ENCODE data around the gene PCDHGA3. TPM values are rescaled to one million over a fixed set of nuclear protein-coding genes. Genes with fewer than 3 reads are reported as not detected.

PCDHGA3 gene
- total RNA-seq, 2 donors from 2014 or later, result 4.3 TPM; not detected in 1

DNA sequence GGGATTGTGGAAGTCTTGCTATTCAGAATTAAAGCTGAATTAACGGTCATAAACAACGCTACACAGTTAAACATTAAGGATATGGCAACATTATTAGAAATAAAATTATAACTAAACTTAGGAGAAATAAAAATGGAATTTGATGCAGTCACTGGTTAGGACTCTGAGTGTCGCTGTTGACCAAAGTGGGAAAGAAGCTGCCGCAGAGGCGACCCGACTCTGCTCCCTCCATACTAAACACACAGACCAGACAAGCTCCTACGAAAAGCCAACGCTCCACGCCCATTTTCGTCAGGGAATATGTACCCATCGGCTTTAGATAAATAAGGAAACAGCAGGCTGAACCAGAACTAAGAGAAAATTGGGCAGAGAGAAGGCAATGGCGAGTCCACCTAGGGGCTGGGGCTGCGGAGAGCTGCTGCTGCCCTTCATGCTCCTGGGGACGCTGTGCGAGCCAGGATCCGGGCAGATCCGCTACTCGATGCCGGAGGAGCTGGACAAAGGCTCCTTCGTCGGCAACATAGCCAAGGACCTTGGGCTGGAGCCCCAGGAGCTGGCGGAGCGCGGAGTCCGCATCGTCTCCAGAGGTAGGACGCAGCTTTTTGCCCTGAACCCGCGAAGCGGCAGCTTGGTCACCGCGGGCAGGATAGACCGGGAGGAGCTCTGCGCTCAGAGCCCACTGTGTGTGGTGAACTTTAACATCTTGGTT, 20.5 kb downstream of the PCDHGA3 start, which contains the start of gene PCDHGA5:
Gene PCDHGA5 (plus strand): TSS at position 211 of the 709 bp plus-strand sequence. CDS start 169 bp downstream, at position 380.
- H3K9me3 ChIP-seq (ENCODE audit: control insufficient read depth, low read length), result peaks cover 47% of the 10 kb centered on the region

DNA sequence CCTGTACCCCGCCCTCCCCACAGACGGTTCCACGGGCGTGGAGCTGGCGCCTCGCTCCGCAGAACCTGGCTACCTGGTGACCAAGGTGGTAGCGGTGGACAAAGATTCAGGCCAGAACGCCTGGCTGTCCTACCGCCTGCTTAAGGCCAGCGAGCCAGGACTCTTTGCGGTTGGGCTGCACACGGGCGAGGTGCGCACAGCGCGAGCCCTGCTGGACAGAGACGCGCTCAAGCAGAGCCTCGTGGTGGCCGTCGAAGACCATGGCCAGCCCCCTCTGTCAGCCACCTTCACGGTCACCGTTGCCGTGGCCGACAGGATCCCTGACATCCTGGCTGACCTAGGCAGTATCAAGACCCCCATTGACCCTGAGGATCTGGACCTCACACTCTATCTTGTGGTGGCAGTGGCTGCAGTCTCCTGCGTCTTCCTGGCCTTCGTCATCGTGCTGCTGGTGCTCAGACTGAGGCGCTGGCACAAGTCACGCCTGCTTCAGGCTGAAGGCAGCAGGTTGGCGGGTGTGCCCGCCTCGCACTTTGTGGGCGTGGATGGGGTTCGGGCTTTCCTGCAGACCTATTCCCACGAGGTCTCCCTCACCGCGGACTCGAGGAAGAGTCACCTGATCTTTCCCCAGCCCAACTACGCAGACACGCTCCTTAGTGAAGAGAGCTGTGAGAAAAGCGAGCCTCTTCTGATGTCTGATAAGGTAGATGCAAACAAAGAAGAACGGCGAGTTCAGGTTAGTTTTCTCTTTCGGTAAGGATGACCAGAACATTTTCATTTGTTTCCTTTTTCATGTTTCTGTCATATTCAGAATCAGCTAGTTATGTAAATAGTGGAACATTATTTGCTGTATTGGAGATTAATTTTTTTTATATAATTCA, 22.6 kb downstream of the PCDHGA3 start:
- H3K4me3 Mint-ChIP-seq, result no peak overlapping the region
- peaks cover 47% of the 10 kb centered on the region for H3K36me3 Mint-ChIP-seq (ENCODE audit: low read depth)
- H3K27ac Mint-ChIP-seq, result no peak overlapping the region
- Histone ChIP-seq H3K9me3 (ENCODE audit: control insufficient read depth, low read length) (peaks cover 43% of the 10 kb centered on the region), H3K36me3 (ENCODE audit: control insufficient read depth, insufficient read depth, low read length) (no peaks in the 10 kb centered on the region), H3K27me3 (ENCODE audit: control insufficient read depth, insufficient read depth, low read length, poor library complexity, severe bottlenecking) (no peaks in the 10 kb centered on the region), H3K4me1 (ENCODE audit: control insufficient read depth, insufficient read depth, low read length) (no peaks in the 10 kb centered on the region), H3K4me3 (ENCODE audit: low read length) (no peak overlapping the region), H3K9ac (ENCODE audit: extremely low read depth, low read length, poor library complexity, severe bottlenecking) (no peak overlapping the region), H3K27ac (ENCODE audit: low read depth, low read length) (no peak overlapping the region)
- 96% methylated on average over 43 to 46 of the region's 46 CpGs for WGBS, 2 experiments (ENCODE audit: insufficient coverage in 1 of 2, insufficient read length in 1 of 2)
- peaks cover 68% of the 10 kb centered on the region for H3K9me3 Mint-ChIP-seq
- TF ChIP-seq, protein P1, sequence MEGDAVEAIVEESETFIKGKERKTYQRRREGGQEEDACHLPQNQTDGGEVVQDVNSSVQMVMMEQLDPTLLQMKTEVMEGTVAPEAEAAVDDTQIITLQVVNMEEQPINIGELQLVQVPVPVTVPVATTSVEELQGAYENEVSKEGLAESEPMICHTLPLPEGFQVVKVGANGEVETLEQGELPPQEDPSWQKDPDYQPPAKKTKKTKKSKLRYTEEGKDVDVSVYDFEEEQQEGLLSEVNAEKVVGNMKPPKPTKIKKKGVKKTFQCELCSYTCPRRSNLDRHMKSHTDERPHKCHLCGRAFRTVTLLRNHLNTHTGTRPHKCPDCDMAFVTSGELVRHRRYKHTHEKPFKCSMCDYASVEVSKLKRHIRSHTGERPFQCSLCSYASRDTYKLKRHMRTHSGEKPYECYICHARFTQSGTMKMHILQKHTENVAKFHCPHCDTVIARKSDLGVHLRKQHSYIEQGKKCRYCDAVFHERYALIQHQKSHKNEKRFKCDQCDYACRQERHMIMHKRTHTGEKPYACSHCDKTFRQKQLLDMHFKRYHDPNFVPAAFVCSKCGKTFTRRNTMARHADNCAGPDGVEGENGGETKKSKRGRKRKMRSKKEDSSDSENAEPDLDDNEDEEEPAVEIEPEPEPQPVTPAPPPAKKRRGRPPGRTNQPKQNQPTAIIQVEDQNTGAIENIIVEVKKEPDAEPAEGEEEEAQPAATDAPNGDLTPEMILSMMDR (conservative IDR thresholded peaks at IDR 0.05), result no peak
- no peak for DNase-seq
- no peaks in the 10 kb centered on the region for H3K27me3 Mint-ChIP-seq (ENCODE audit: insufficient read depth)
- no peaks in the 10 kb centered on the region for H3K4me1 Mint-ChIP-seq

More for the DNA sequence above, 20.5 kb downstream of the PCDHGA3 start, which contains the start of gene PCDHGA5:
- no peak for DNase-seq
- Mint-ChIP-seq H3K4me3 (no peak within 1 kb of the TSS), H3K9me3 (peaks cover 68% of the 10 kb centered on the region), H3K27ac (no peak within 1 kb of the TSS), H3K27me3 (ENCODE audit: insufficient read depth) (no peaks in the 10 kb centered on the region), H3K36me3 (ENCODE audit: low read depth) (peaks cover 50% of the 10 kb centered on the region), H3K4me1 (no peaks in the 10 kb centered on the region)
- no peak within 1 kb of the TSS for H3K27ac ChIP-seq (ENCODE audit: low read depth, low read length)
- H3K9ac ChIP-seq (ENCODE audit: extremely low read depth, low read length, poor library complexity, severe bottlenecking), result no peak within 1 kb of the TSS
- H3K4me1 ChIP-seq (ENCODE audit: control insufficient read depth, insufficient read depth, low read length), result no peaks in the 10 kb centered on the region
- 96% methylated on average over 28 to 33 of the region's 34 CpGs for WGBS, 2 experiments (ENCODE audit: insufficient coverage in 1 of 2, insufficient read length in 1 of 2)
- H3K27me3 ChIP-seq (ENCODE audit: control insufficient read depth, insufficient read depth, low read length, poor library complexity, severe bottlenecking), result no peaks in the 10 kb centered on the region
- no peaks in the 10 kb centered on the region for H3K36me3 ChIP-seq (ENCODE audit: control insufficient read depth, insufficient read depth, low read length)
- no peak within 1 kb of the TSS for H3K4me3 ChIP-seq (ENCODE audit: low read length)
- TF ChIP-seq, protein P1 (conservative IDR thresholded peaks at IDR 0.05), result no peak

- Mint-ChIP-seq H3K9me3 (peaks cover 62% of the 10 kb centered on the region), H3K4me3 (peak within 1 kb of the TSS; percentile 40), H3K27ac (no peak within 1 kb of the TSS), H3K36me3 (ENCODE audit: low read depth) (peaks cover 44% of the 10 kb centered on the region), H3K4me1 (no peaks in the 10 kb centered on the region), H3K27me3 (ENCODE audit: insufficient read depth) (no peaks in the 10 kb centered on the region)
- Histone ChIP-seq H3K27me3 (ENCODE audit: control insufficient read depth, insufficient read depth, low read length, poor library complexity, severe bottlenecking) (no peaks in the 10 kb centered on the region), H3K9ac (ENCODE audit: extremely low read depth, low read length, poor library complexity, severe bottlenecking) (no peak within 1 kb of the TSS), H3K27ac (ENCODE audit: low read depth, low read length) (no peak within 1 kb of the TSS), H3K4me3 (ENCODE audit: low read length) (no peak within 1 kb of the TSS), H3K9me3 (ENCODE audit: control insufficient read depth, low read length) (peaks cover 51% of the 10 kb centered on the region), H3K36me3 (ENCODE audit: control insufficient read depth, insufficient read depth, low read length) (no peaks in the 10 kb centered on the region), H3K4me1 (ENCODE audit: control insufficient read depth, insufficient read depth, low read length) (no peaks in the 10 kb centered on the region)
- TF ChIP-seq, protein P1 (conservative IDR thresholded peaks at IDR 0.05), result peak; percentile 63
- no peak for DNase-seq
- WGBS, 2 experiments (ENCODE audit: insufficient coverage in 1 of 2, insufficient read length in 1 of 2), result 94 to 95% methylated on average over 32 of the region's 32 CpGs
Observed at GRCh38 chr5:141369994-141370848, 26.6 kb downstream of the PCDHGA3 start, which contains the start of gene PCDHGB3. Gene PCDHGB3 (plus strand): TSS chr5:141370242. CDS start chr5:141370395, 153 bp downstream.

All from endodermal cell (in vitro differentiated cells).